Activated CD4-positive, CD25-positive, alpha-beta regulatory T cell (primary cell): ENCODE measurements around the gene KCNH3.
A peak's percentile ranks its signal among the peaks of the same experiment; 100 is the strongest.
"Not testable (repeated sequence)": the region's sequence is repeated elsewhere in the genome, so short reads cannot be mapped to it uniquely, and the experiment has no call there.

Experiments
- DNase-seq, 4 experiments: peaks; one replicate each; lab custom pipeline; 2025; lab: John Stamatoyannopoulos, UW

The KCNH3 gene

GRCh38 chr12:49538510-49539403, at the start of gene KCNH3:
TSS of gene KCNH3 (plus strand) at chr12:49539030. CDS start at chr12:49539417, 387 bp downstream.
- DNase-seq, result peak; percentile 56 to 86 (median 73)

DNA sequence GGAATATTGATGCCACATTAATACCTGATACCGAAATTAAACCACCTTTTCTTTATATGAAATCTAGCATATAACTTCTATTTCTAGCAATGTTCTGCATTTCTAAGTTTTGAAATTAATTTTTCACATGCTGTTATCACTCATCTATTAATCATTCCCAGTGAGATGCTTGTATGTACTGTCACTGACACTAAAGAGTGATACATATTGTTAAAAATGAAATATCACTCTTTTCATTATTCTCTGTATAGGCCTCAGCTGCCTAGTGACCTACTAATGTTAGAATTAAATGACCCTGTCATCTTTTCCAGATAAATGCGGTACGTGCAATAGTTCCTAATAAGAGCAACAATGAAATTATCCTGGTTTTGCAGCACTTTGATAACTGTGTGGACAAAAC, 49.7 kb upstream of the KCNH3 start:
- no peak for DNase-seq

- no peak for DNase-seq
Measured at GRCh38 chr12:49489720-49490119, 49.1 kb upstream of the KCNH3 start.

DNA sequence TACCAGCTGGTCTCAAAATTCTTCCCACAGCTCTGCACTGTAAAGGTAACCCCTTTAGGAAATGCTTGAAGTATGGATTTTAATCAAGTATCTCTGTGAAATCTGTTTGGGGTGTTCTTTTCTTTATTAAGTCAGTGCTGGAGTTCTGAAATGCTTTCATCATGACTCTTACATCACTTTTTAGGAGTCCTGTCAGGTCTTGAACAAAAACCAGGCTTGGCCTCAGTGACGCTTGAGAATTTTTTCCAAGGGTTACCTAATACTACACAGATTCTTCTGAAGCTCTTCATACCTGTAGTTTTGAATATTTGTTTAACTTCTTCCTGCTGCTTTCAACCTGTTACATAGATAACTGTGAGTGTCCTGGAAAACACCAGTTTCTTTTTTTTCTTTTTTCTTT, 47.0 kb upstream of the KCNH3 start:
- no peak for DNase-seq

- no peak for DNase-seq
Measured at GRCh38 chr12:49493900-49494299, 44.9 kb upstream of the KCNH3 start.

DNA sequence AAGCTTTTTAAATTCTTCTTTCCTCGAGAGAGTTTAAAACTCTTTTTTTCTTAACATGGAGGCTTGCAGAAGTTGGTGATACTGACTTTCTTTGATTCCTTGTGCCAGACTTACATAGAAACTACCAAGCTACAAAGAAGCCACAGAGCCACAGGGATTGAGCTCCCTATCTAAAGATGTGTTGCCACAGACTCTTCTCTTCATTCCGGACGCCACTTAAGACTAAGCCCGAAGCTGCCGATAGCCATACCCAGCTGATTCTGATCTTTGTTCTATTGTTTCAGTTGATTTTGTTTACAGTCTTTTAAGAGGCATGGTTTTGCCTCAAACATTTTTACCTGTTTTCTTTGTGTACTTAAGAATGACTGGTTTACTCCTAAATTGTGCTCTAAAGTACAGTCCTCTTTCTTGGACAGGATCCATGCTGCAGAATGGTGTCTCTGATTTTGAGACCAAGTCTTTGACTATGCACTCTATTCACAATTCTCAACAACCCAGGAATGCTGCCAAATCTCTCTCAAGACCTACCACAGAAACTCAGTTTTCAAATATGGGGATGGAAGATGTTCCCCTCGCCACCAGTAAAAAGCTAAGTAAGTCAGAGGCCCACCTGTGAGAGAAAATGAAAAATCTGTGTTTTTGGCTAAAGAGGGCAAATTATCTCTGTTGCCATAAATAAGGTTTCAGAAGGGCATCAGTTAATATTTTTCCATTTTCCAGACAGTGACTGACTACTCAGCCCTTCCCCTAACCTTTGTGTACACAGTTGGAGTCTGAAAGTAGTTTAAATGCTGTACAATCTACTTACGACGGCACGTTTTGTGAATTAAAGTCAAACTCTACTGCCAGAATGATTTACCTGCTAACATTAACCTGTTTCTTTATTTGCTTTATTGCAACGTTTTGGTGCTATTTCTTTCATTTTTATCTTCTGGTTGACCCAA, 42.1 kb upstream of the KCNH3 start:
- no peak for DNase-seq

DNA sequence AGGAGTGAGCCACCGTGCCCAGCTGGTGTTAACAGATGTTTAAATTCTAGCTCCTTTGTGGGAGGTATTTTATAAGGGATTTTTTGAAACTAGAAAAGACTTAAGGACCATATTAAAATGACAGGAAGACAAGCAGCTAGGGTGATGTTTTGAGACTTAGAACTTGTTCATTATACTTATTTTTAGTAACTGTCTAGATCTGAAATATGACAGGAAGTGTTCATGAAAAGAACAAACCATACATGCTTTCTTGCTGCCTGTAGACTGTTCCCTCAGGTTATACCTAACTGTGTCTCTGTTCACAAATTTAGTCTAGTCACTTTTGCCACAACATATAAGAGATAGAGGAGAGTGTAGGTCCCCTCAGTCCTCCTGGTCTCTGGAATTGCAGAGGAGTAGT, 36.9 kb upstream of the KCNH3 start:
- no peak for DNase-seq

DNA sequence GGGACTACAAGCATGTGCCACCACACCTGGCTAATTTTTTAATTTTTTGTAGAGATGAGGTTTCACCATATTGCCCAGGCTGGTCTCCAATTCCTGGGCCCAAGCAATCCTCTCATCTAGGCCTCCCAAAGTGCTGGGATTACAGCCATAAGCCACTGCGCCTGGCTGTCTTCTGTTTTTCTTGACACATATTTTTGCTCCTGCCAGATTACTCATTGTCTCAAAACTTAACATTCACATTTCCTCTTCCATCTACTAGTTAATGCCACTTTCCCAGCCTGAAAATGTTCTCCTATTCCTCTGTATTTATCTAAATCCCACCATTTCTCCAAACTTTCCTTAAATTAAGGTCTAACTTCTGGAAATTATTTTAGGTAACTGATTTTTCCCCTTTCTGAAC, 36.2 kb upstream of the KCNH3 start:
- no peak for DNase-seq

DNA sequence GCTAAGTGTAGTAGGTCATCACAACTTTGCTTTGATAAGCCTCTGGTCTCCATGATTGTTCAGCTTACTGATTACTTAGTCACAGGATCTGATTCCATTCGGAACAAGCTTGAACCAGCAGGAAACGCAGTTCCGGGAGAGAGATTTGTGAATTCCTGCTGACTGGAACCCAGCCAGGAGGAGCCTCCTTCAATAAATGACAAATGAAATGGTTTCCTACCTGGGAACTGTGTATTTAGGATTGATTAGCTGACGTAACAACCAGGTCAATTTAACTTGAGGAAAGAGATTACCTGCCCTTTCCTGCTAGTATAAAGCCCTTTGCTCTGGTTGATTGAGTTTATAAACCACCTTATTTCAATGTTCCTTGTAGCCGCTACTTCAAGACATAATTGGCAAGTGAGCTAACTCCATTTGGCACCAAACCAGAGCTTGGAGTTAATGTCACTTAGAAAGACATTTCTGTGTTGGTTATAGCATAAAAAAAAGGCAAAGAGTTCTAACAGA, 35.1 kb upstream of the KCNH3 start:
- DNase-seq, result no peak

GRCh38 chr12:49505672-49506071, 33.2 kb upstream of the KCNH3 start:
- no peak for DNase-seq

GRCh38 chr12:49507139-49507538, 31.7 kb upstream of the KCNH3 start:
- DNase-seq, result no peak

DNA sequence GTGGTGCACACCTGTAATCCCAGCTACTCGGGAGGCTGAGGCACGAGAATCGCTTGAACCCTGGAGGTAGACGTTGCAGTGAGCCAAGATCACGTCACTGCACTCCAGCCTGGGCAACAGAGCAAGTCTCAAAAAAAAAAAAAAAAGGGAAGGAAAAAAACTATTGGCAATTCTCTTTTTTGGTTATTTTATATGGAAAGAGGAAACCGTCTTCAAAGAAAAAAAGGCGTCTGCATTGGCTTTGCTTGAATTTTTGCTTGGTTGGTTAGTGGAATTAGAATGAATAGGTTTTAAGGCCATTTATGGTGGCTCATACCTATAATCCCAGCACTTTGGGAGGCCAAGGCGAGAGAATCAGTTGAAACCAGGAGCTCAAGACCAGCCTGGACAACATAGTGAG, 29.1 kb upstream of the KCNH3 start:
- DNase-seq, result not testable (repeated sequence)

DNA sequence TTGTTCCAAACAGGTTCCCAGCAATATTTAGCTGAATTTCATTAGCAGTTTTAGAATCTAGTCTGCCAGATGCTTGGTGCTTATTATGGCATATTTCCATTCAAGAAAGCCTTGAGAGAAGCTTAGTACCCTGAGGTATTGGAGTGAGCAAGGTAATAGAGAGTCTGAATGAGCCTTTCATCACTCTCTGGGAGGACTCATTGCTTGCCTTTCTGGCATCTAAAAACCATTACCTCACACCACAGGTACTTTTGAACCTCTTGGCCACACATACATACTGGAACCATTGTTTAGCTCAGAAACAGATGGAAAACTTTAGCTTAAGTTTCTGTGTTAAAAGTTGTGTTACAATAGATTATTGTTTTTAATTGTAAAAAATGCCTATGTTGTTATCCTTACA, 27.4 kb upstream of the KCNH3 start:
- DNase-seq, result no peak

- DNase-seq, result no peak
Measured at GRCh38 chr12:49512546-49512945, 26.3 kb upstream of the KCNH3 start.

DNA sequence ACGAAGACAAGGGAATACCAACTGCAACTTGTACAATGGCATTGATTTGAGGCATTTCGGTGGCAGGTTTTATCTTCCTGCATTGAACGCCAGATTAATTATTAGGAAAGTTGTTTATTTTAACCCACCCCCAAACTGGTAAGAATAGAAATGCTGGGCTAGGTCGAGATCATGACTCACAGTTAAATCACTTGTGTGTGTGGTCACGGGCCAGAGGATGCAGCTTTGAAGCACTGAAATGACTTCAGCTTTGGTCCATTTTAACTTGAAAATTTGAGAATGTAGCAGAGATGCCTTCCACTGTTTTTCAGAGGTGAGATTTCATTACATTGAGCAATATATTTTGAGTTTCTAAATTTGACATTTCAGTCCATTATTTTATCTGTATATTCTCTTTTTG, 23.6 kb upstream of the KCNH3 start:
- DNase-seq, result no peak

DNA sequence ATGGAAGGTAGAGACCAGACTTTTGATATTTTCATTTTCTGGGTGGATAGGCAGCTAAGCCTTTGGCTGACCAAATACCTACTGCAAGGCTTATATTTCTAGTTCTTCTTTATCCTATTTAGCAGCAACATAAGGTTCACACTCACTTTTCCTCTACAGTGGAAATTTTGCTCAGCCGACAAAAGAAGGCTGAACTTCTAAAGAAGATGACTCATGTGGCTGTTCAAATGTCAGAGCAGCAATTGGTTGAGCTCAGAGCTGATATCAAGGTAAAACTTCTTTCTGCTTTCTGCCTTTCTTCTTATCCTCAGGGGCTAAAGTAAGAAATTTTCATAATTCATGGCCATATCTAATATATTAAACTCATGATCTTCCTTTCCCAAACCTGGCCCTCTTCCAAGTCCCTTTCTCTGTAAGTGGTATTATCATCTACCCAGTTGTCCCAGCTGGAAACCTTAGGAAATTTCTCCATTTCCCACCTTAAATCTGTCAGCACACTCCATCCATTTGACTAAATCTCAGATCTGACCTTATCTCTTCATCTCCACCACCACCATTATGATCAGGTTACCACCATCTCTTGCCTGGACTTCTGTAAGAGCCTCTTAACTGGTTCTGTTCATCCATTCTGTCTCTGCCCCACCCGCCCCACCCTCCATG, 19.8 kb upstream of the KCNH3 start:
- no peak for DNase-seq

GRCh38 chr12:49519574-49519936, 19.3 kb upstream of the KCNH3 start:
- DNase-seq, result no peak

GRCh38 chr12:49521389-49521788, 17.4 kb upstream of the KCNH3 start:
- DNase-seq, result no peak

GRCh38 chr12:49524660-49525324, 14.0 kb upstream of the KCNH3 start:
- DNase-seq, result no peak

DNA sequence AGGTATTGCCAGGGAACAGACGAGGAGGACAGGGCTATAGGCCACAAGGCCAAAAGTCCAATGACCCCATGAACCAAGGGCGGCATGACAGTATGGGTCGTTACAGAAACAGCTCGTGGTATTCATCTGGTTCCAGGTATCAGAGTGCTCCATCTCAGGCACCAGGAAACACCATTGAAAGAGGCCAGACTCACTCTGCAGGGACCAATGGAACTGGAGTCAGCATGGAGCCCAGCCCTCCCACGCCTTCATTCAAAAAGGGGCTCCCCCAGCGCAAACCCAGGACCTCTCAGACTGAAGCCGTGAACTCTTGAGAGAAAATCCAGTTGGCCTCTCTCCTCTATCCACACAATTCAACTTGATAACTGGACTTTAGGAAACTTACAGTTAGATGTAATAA, 12.9 kb upstream of the KCNH3 start:
- no peak for DNase-seq

DNA sequence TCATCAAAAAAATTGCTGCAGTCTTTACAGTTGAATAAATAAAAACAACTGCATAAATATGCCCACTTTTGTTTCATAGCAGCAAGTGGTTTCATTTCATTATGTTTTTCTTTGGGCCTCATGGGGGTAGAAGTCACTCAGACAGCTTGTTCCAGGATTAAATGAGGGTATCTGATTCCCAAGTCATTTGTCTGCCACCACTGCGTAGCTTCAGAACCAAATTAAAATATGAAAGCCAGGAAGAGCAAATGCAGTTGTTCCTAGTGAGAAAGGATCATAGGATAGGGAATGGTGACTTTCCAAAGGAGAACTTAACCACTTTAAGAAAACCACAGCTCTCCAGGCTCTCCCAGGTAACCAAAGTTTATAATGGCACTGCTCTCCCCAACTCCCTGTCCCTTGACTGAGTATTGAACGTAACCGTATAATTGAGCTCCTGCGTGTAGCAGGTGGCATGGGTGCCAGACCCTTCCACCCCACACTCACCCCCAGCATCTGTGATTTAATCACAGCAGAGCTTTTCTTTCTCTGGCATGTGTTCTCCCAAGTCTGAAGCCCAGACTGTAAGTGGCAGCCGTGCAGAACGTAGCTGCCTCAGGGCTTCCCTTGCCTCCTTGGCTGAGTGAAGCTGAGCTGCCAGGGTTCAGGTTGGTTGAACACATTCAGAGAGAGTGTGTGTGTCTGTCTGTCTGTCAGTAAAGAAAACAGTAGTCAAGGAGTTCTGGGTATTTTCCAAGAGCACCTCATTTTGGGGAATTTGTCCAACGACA, 11.3 kb upstream of the KCNH3 start:
- no peak for DNase-seq
